Cerebellar cortex (tissue), 1 donor: Measurements from ENCODE around the gene TSR3.
A peak's percentile ranks its signal among the peaks of the same experiment; 100 is the strongest.

ENCODE experiments used
- DNase-seq: peaks from one replicate; pipeline ENCODE4 v3.0.0-alpha.2; 2015; ENCODE audit warnings: low spot score

Gene TSR3

GRCh38 chr16:1377406-1378010 is 25.8 kb upstream of the TSR3 start:
- DNase-seq, result no peak

- no peak for DNase-seq
These were observed 24.2 kb upstream of the TSR3 start for GRCh38 chr16:1375741-1376410.

- DNase-seq, result no peak
These were observed 23.6 kb upstream of the TSR3 start for GRCh38 chr16:1375298-1375640.

- no peak for DNase-seq
These were observed 23.0 kb upstream of the TSR3 start for GRCh38 chr16:1374418-1375297.

- DNase-seq, result no peak
These were observed 20.7 kb upstream of the TSR3 start for GRCh38 chr16:1372292-1372950.

- no peak for DNase-seq
These were observed 19.6 kb upstream of the TSR3 start for GRCh38 chr16:1371054-1371978.

- DNase-seq, result no peak
These were observed 16.0 kb upstream of the TSR3 start for GRCh38 chr16:1367486-1368174.

GRCh38 chr16:1366712-1367299 is 15.1 kb upstream of the TSR3 start:
- DNase-seq, result no peak

- DNase-seq, result no peak
These were observed 14.5 kb upstream of the TSR3 start for GRCh38 chr16:1366060-1366711.

- DNase-seq, result no peak
These were observed 12.8 kb upstream of the TSR3 start for GRCh38 chr16:1364510-1364909.

GRCh38 chr16:1363501-1364041 is 11.9 kb upstream of the TSR3 start:
- DNase-seq, result peak; percentile 58

- DNase-seq, result no peak
These were observed 11.1 kb upstream of the TSR3 start for GRCh38 chr16:1362807-1363206.

- no peak for DNase-seq
These were observed 10.1 kb upstream of the TSR3 start for GRCh38 chr16:1361685-1362360.

GRCh38 chr16:1357906-1358566 is 6.4 kb upstream of the TSR3 start:
- no peak for DNase-seq

- no peak for DNase-seq
These were observed 4.6 kb upstream of the TSR3 start for GRCh38 chr16:1356061-1356900.

- DNase-seq, result no peak
These were observed 3.9 kb upstream of the TSR3 start for GRCh38 chr16:1355591-1355990.

- DNase-seq, result no peak
These were observed 3.3 kb upstream of the TSR3 start for GRCh38 chr16:1354815-1355540.
